GM12891 (cell line): ENCODE results near the gene DAPL1.

ENCODE experiments used
- DNase-seq: peaks from one replicate; pipeline ENCODE4 v3.0.0; 2011; ENCODE audit warnings: low spot score; ENCODE audit not compliant: insufficient read length
- FAIRE-seq: peaks from 2 replicates; lab custom pipeline; 2011; peaks lifted over from hg19 to GRCh38; lab: Jason Lieb, UNC
- PAX5 ChIP-seq: IDR thresholded peaks from 2 replicates; pipeline ENCODE4 v1.6.1; 2011; ENCODE audit warnings: low read length, moderate library complexity, mild to moderate bottlenecking; ENCODE audit not compliant: insufficient read depth, severe bottlenecking
- POLR2A ChIP-seq: IDR thresholded peaks from 2 replicates; pipeline ENCODE4 v1.6.1; 2011; ENCODE audit warnings: low read depth, low read length, control low read depth
- POLR2AphosphoS5 ChIP-seq: IDR thresholded peaks from 2 replicates; pipeline ENCODE4 v1.6.1; 2011; ENCODE audit warnings: low read depth, low read length, control low read depth
- POU2F2 ChIP-seq: IDR thresholded peaks from 2 replicates; pipeline ENCODE4 v1.6.1; 2011; ENCODE audit warnings: low read depth, mild to moderate bottlenecking, control low read depth, low read length, moderate library complexity
- SPI1 ChIP-seq: IDR thresholded peaks from 2 replicates; pipeline ENCODE4 v1.6.1; 2011; ENCODE audit warnings: low read depth, low read length, control low read depth
- TAF1 ChIP-seq: IDR thresholded peaks from 2 replicates; pipeline ENCODE4 v1.6.1; 2011; ENCODE audit warnings: low read depth, low read length, control low read depth

Gene DAPL1

DNA sequence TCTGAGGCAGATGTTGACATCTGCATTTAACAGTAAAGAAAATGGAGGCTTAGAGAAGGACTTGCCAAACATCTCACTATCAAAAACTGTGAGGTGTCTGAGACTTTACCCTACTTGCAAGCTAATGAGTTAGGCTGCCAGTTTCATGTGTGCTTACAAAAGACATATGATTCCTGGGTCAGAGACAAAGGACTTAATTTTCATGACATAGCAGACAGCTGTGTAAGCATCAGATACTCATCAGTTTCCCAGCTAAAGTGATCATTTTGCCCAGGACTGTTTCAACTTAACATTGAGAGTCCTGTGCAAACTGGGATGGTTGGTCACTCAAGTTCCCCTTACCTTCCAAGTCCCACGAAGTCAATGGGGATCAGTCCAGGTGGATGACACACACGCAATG is 18.9 kb upstream of the DAPL1 start:
- DNase-seq = no peak
- TF ChIP-seq TAF1 (no peak), SPI1 (no peak), POU2F2 (no peak), PAX5 (no peak), POLR2AphosphoS5 (no peak), POLR2A (no peak)
- FAIRE-seq = no peak

DNA sequence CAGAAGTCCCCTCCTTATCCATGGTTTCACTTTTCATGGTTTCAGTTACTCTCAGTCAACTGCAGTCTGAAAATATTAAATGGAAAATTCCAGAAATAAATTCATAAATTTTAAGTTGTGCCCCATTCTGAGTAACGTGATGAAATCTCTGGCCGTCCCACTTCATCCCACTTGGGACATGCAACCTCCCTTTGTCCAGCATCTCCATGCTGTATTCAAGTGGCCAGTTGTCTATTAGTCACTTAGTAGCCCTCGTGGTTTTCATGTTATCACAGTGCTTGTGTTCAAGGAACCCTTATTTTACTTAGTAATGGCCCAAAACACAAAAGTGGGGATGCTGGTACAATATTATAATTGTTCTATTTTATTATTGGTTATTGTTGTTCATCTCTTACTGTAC is 18.0 kb upstream of the DAPL1 start:
- TF ChIP-seq PAX5 (no peak), SPI1 (no peak), TAF1 (no peak), POLR2A (no peak), POU2F2 (no peak), POLR2AphosphoS5 (no peak)
- FAIRE-seq = no peak
- no peak for DNase-seq

DNA sequence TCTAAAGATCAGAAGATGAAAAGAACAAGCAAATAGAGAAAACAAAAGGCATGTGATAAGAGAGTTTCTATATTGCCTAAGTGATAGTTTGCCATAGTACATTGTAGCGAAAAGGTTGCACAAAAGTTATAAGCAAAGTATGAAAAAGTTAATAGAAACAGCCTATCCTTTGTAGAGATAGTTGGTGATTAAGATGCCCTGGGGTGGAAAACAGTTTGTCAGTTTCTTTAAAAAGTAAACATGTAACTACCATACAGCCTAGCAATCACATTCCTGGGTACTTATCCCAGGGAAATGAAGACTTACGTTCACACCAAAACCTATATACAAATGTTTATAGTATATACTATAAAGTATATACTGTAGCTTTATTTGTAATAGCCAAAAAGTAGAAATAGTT is 16.9 kb upstream of the DAPL1 start:
- DNase-seq = no peak
- TF ChIP-seq SPI1 = no peak
- TF ChIP-seq PAX5 = no peak
- TF ChIP-seq POU2F2 = no peak
- no peak for TF ChIP-seq POLR2AphosphoS5
- no peak for TF ChIP-seq TAF1
- TF ChIP-seq POLR2A = no peak
- FAIRE-seq = no peak

DNA sequence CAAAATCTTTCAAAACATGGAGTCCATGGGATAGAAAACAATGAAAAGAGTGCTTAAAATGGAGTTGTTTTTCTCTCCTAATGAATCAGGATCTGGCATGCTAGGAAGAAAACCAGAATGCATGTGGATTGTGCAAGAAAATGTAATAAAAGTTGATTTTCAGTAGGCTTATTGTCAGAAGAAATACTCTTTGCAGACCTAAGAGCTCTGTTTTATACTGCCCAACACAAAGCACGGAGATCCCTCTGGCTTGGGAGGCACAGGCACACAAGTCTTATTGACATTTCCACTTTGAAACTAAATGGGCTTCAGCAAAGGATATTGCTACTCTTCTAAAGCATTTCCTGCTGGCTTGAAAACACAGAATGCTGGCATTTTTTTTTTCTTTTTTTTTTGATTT is 15.5 kb upstream of the DAPL1 start:
- FAIRE-seq = no peak
- TF ChIP-seq PAX5 (no peak), TAF1 (no peak), SPI1 (no peak), POU2F2 (no peak), POLR2A (no peak), POLR2AphosphoS5 (no peak)
- DNase-seq = no peak

DNA sequence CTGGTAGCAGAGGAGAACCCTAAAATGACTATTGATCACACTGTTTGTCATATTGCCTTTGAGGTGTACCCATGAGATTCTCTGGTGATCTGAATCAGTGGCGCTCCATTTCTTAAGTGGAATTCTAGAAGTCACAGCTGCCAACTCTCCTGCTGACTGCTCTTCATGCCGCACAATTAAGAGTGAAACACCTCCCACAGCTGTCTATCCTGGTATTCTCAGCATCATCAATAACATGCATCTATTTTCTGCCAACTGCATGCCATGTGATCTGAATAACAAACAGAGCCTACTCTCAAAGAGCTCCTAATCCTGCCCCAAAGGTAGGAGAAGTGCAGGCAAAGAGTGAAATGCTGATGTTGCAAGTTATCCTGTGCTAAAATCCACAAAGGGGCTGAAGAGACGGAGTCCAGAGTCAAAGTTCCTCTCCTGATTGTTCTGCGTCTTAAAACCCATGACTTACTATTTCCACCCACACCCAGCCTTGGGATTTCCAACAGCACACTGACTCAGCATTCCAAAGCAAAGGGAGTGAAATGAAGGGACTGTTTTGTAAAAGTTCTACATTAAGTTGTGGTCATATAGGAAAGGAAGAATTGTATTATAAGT is 13.7 kb upstream of the DAPL1 start:
- FAIRE-seq (no peak), DNase-seq (no peak)
- no peak for TF ChIP-seq POLR2A
- no peak for TF ChIP-seq POU2F2
- no peak for TF ChIP-seq TAF1
- TF ChIP-seq POLR2AphosphoS5 = no peak
- no peak for TF ChIP-seq SPI1
- TF ChIP-seq PAX5 = no peak

DNA sequence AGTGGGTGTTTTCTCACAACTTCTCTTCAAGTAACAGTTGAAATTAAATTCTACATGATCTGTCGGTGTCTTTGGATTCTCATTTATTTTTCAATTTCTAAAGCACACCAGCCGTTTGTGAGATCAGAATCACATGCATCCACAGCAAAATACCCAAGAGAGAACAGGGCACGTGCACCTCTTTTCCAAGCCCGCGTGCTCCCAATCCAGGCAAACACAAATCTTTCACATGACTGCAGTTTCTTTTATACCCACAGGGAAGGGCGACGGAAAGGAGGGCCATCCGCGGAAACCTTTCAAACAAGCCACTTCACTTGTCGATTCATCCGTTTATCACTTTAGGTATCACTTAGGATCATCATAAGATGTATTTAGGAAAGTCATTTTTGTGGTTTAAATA is 13.0 kb upstream of the DAPL1 start:
- TF ChIP-seq PAX5 = no peak
- FAIRE-seq = no peak
- no peak for DNase-seq

DNA sequence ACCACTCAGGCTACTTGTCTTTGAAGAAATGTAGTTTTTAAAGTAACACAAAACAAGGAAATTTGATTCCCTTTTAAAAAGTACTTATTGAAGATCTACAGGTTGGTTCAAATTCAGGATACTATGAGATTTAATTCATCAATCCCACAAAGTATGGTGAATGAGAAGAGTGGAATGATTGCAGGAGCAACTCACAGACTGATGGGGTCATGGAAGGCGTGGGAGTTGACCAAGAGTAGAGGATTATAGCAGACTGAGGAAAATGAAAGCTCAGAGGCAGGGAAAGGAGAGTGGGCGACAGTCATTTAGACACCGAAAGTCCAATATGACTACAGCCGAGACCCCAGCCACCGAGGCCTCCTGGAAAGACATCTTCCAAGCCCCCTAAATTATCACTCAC is 12.5 kb upstream of the DAPL1 start:
- FAIRE-seq (no peak), DNase-seq (no peak)
- no peak for TF ChIP-seq POLR2AphosphoS5
- TF ChIP-seq POLR2A = no peak
- no peak for TF ChIP-seq TAF1
- no peak for TF ChIP-seq SPI1
- no peak for TF ChIP-seq POU2F2
- no peak for TF ChIP-seq PAX5

DNA sequence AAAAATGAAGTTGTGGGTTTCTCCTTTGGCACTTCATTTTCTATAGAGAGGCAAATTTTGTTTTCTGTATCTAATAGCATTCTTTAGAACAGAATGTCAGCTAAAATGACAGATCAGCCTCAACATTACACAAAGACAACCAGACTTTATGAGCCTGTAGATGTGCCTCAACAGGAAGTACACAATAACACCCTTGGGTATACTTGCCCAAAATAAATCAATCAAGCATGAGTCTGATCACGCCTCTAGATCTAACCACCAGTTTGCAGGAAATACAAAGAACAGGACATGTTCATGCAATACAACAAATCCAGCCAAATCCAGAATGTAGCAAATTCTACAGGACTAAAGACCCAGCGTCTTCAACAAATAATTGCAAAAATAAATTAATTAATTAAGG is 11.2 kb upstream of the DAPL1 start:
- no peak for TF ChIP-seq SPI1
- TF ChIP-seq POU2F2 = no peak
- TF ChIP-seq POLR2A = no peak
- no peak for TF ChIP-seq POLR2AphosphoS5
- TF ChIP-seq TAF1 = no peak
- TF ChIP-seq PAX5 = no peak
- FAIRE-seq (no peak), DNase-seq (no peak)

DNA sequence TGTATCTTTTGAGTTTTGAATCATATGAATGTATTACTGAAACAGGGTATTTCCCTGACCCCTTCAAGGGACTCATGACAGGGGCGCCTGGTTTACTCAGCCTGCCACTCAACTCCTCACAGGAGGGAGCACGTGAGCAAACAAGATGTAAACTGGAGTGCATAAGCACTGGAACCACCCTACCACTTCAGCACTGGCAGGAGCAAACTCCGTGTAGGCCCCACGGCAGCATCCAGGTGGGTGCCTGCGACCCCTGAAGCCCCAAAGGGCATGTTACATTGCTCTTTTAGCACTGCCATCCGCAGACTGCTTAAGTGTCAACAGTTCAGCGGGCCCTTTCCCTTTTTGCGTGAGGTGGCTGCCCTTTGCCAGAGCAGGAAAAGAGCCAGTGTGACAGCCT is 8.2 kb upstream of the DAPL1 start:
- FAIRE-seq = no peak
- TF ChIP-seq POLR2AphosphoS5 (no peak), TAF1 (no peak), POU2F2 (no peak), POLR2A (no peak), SPI1 (no peak), PAX5 (no peak)
- no peak for DNase-seq

DNA sequence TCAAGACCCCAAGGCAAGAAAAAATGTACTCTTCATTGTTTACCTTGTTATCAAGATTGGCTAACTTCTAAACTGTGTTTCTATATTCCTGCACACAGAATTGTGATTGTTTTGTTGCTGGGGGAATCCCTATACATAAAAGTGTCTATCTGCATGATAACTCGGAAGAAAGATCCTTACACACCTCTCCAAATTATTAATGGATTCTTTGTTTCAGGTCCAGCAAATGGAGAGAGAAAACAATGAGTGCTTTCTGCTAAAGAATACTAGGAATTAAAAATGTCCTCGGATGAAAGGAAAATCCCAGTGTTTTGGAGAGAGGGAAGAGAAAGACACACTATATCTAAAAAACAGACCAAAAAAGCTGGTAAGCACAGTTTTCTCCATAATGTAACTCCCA is 6.2 kb upstream of the DAPL1 start:
- DNase-seq = no peak
- FAIRE-seq = no peak
- TF ChIP-seq POU2F2 = no peak
- no peak for TF ChIP-seq POLR2A
- TF ChIP-seq PAX5 = no peak
- TF ChIP-seq TAF1 = no peak
- no peak for TF ChIP-seq SPI1
- TF ChIP-seq POLR2AphosphoS5 = no peak
